Stimulated activated naive CD4-positive, alpha-beta T cell (primary cell): ENCODE data around the gene GLT6D1.
"Not testable (repeated sequence)": the region's sequence is repeated elsewhere in the genome, so short reads cannot be mapped to it uniquely, and the experiment has no call there.

Source experiments
- DNase-seq, 6 experiments: peaks; one replicate each; lab custom pipeline; 2025; lab: John Stamatoyannopoulos, UW

The GLT6D1 gene

DNA sequence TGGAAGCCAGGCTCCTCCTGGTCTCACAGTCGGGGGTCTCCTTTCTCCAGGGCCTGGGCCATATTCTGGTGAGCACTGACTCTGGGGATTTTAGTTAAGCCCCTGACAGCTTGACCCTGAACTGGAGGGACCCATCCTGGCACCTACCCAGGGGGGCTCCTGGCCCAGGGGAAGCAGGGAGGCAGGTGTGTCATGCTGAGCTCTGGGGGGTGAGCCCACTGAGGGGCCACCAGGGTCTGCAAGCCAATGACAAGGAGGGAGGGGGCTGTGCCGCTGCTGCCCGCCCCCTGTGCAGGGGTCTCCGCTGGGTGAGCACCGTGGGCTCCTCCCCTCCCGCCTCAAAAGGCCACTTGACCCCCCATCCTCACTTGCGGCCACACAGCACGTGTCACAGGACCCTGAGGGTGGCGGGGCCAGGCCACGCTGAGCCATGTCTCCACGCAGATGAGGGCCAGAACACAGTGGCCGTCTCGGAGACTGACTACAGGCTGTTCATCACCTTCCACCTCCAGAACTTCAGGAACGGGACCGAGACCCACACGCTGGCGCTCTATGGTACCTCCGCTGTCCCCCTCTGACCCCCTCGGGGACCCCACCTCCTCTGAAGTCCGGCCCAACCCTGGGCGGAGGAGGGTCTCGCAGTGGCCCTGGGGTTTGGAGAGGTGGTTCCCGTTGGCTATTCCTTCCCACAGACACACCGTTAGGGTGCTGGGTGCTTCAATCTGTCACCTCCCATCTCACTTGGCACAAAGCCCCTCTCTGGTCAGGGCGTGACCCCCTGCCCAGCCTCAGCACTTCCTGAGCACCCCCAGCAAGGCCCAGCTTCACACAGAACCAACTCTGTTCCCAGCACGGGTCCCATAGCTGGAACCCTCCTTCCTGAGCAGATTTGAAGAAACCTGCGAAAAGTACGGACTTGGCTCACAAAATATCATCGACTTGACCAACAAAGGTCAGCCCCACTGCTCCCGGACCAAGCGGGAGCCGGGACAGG is 25.8 kb upstream of the GLT6D1 start:
- DNase-seq, result no peak

- no peak for DNase-seq
These were observed 24.9 kb upstream of the GLT6D1 start for GRCh38 chr9:135664266-135664665.

DNA sequence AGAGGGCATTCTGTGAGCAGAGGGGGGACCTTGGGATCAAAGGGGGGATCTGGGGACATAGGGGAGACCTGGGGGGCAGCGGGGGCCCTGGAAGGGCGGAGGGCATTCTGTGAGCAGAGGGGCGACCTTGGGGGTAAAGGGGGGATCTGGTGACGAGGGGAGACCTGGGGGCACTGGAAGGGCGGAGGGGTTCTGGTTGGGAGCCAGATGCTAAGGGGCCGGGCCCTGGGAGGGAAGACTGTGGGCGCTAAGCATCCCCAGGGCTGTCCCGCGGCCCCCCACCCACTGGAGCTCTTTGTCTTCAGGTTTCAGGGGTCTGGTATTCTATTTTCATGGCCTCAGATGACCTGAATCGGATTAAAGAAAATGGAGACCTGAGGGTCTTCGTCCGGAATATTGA is 24.5 kb upstream of the GLT6D1 start:
- no peak for DNase-seq

GRCh38 chr9:135663451-135663770 is 24.1 kb upstream of the GLT6D1 start:
- DNase-seq, result no peak

DNA sequence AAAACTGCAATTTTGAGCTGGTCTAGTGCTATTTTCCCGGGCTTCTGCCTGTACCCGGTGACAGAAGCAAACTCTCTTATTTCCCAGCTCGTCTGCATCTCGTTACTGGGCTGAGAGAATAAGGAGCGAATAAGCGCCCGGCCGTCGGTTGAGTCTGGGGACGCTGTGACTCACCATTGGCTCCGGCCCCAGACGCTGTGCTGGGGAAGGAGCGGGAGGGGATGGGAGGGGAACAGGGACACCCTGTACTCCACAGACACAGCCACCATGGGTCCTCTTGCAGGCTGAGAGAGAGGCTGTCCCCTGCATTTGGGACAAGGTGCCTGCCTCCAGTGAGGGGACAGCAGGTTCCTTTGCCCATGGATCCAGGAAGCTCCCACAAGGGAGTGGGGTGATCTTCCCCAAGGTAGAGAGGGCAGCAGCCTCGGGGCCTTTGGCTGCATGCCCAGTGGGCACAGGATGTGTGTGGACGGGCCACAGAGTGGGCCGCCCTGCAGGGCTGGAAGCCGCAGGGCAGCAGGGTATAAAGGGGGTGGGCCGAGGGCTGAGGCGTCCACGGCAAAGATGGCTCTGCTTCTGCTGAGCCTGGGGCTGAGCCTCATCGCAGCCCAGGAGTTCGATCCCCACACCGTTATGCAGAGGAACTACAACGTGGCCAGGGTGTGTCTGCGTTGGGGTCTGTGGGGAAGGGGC is 23.6 kb upstream of the GLT6D1 start, which contains the start of gene LCN9:
Gene LCN9, plus strand, starts transcription at position 552 of the 693 bp plus-strand sequence. Its CDS starts 13 bp downstream, at position 565.
- no peak for DNase-seq

GRCh38 chr9:135661816-135662560 is 22.6 kb upstream of the GLT6D1 start:
- DNase-seq, result no peak

GRCh38 chr9:135660407-135660806 is 21.1 kb upstream of the GLT6D1 start:
- no peak for DNase-seq

DNA sequence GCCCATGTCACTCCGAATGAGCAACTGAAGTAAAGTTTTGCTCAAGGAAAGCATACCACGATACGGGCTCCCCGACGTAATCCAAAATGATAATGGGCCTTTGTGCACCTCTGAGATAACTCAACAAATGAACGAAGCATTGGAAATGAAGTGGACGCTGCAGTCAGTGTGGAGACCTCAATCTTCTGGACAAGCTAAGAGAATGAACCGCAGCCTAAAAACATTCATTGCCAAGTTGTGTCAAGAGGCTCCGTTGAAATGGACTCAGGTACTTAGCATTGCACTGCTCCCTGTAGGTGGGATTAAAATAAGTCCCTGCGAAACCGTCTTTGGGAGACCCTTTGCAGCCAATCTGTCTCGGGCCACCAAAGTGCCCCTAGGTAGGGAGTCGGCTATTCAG is 19.9 kb upstream of the GLT6D1 start:
- DNase-seq, result no peak

- DNase-seq, result no peak
These were observed 18.1 kb upstream of the GLT6D1 start for GRCh38 chr9:135657416-135657815.

GRCh38 chr9:135655317-135655716 is 16.0 kb upstream of the GLT6D1 start:
- DNase-seq, result no peak

- no peak for DNase-seq
These were observed 11.1 kb upstream of the GLT6D1 start for GRCh38 chr9:135650408-135650807.

GRCh38 chr9:135649508-135649907 is 10.2 kb upstream of the GLT6D1 start:
- no peak for DNase-seq

DNA sequence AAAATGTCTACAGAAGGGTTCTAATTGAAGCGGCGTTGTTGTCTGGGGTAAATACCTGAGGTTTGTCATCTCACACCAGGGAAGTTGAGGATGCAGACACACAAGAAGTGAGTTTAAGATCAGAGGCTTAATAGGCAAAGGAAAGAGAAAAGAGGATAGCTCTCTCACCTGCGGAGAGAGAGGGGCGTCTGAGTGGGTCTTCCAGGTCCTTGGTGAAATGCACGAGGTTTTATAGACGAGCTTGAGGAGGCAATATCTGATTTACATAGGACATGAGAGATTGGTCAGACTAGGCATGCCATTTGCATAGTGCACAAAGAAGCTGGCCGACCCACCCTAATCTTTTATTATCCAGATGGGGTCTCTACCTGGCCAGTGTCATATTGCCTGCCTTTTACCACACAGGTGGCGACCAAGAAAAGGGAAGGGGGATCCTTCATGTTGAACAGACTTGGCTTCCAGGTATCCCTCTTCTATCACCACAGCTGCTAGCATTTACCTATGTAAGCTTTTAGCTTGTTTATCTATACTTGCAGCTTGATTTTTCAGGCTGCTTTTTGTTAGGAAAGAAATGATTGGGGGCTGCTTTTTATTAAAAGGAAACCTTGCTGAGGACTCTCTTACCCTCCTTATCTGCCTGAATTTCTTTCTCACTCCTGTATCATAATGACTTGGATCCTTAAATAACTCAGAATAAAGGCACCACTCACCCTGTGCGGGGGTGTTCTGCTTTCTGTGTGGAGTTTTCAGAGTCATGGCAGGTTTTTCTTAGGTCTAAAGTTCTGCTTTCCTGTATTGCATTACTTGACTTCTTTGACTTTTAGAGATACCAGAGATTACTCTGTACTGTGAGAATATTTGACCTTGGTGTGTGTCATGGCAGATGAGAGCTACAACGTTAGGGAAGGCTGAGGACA is 9.4 kb upstream of the GLT6D1 start:
- DNase-seq, result no peak

DNA sequence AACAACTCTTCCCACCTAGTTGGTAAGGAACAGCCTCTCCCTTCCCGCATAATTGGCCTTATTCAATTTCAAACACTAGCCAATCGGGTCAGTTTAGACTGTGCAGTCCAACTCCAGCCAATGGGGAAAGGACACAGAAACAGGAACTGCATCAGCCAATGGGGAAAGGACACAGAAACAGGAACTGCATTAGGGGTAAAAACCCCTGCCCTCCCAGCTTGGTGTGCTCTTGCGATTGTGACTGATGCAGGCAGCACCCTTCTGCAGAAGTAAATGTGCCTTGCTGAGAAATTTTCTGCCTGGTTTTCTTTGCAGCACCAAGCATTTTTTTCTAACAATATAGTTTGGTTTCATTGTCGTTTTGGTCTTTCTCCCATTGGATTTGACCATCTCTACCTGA is 8.5 kb upstream of the GLT6D1 start:
- DNase-seq, result no peak

GRCh38 chr9:135644631-135645218 is 5.4 kb upstream of the GLT6D1 start:
- DNase-seq, result no peak

DNA sequence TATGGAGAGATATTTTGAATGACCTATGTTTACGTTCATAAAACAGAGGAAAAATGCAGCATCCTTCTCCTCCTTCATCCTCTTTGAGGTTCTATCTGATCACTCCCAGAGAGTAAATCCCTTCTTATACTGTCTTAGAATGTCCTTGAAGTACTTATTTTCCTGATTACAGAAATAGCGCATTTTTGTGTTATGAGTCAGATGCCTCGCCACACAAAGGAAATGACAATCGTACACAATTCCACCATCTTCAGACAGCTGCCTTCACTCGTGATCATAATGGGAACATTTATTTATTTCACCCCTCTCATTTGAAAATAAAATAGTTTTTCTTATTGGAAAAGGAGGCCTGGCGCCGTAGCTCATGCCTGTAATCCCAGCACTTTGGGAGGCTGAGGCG is 2.4 kb upstream of the GLT6D1 start:
- DNase-seq, result no peak

DNA sequence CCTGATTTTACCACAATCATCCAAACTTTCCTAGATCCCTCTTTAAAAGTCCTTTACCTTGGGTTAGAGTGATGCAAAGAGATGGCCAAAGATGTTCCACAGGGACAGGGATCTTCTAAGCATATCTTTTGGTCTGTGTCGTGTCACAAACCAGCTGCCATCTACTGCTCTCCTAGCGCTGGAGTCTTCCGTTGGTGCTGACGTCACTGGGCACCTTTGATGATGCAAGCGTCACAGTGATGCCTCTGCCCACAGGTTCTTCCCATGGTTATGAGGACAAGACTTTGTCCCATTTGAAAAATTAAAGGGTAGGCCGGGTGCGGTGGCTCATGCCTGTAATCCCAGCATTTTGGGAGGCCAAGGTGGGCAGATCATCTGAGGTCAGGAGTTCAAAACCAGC is 1.7 kb upstream of the GLT6D1 start:
- DNase-seq, result no peak

DNA sequence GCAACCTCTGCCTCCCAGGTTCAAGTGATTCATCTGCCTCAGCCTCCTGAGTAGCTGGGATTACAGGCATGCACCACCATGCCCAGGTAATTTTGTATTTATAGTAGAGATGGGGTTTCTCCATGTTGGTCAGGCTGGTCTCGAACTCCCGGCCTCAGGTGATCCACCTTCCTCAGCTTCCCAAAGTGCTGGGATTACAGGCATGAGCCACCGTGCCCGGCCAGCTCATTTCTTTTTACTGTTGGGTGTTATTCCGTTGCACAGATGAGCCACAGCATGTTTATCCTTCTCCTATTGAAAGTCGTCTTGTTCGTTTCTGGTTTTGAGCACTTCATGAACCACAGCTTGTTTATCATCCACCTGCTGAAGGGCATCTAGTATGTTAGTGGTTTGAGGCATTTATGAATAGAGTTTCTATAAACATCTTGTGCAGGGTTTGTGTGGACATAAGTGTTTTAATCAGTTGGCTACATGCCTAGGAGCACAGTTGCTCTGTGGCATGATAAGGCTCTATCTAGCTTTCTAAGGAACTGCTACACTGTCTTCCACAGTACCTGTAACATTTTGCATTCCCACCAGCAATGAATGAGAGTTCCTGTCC is 2.3 kb downstream of the GLT6D1 start:
- DNase-seq, result not testable (repeated sequence)

GRCh38 chr9:135632841-135633240 is 6.5 kb downstream of the GLT6D1 start:
- no peak for DNase-seq

DNA sequence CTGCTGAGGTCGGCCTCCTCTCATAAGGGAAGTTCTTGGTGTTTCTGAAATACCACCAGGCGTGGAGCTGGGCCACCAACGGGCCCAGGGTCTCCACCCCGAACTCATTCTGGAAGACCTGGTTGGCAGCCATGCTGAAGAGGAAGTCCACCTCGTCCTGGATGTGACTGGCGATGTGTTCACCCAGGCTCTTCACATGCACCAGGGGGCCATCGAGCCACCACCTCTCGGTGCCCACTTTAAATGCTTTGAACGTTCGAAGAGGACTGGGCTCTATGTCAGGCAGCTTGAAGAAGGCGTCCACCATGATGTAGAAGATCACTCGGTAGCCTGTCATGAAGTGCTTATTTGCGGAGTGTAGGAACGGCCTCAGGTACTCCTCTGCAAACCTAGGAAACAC is 15.1 kb downstream of the GLT6D1 start:
- DNase-seq, result no peak
